ENCODE data around the gene TBCCD1.

DNA sequence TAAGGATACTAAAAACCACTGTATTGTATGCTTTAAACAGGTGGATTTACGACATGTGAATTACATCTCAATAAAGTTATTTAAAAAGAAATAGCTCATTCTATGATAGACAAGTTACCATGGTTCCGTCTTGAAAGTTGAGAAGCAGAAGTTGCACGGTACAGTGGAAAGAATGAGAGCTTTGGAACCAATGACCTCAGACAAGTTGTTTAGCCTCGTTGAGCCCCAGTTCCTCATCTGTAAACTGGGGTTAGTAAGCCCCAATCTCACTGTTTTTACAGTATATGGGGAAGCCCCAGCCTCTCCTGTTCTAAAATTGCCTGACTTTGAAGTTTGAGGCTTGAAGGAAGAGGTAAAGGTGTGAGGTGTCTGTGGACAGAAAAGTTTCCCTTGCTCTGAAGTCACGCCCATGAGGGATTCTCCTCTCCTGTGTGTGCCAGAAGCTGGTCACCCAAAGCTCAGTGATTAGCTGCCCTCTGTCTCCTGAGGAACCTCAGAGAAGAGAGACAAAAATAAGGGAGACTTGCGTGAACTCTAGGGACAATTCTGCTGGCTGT, 32.9 kb downstream of the TBCCD1 start:
- TF ChIP-seq, protein P1, sequence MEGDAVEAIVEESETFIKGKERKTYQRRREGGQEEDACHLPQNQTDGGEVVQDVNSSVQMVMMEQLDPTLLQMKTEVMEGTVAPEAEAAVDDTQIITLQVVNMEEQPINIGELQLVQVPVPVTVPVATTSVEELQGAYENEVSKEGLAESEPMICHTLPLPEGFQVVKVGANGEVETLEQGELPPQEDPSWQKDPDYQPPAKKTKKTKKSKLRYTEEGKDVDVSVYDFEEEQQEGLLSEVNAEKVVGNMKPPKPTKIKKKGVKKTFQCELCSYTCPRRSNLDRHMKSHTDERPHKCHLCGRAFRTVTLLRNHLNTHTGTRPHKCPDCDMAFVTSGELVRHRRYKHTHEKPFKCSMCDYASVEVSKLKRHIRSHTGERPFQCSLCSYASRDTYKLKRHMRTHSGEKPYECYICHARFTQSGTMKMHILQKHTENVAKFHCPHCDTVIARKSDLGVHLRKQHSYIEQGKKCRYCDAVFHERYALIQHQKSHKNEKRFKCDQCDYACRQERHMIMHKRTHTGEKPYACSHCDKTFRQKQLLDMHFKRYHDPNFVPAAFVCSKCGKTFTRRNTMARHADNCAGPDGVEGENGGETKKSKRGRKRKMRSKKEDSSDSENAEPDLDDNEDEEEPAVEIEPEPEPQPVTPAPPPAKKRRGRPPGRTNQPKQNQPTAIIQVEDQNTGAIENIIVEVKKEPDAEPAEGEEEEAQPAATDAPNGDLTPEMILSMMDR (IDR thresholded peaks at IDR 0.05) = no peak
- TF ChIP-seq POLR2AphosphoS5 (IDR thresholded peaks at IDR 0.05; ENCODE audit: low read depth, low read length) (no peak), TCF7L2 (IDR thresholded peaks at IDR 0.05; ENCODE audit: low read depth, low read length) (no peak), SIN3A (IDR thresholded peaks at IDR 0.05; ENCODE audit: borderline replicate concordance, insufficient read depth, low read depth, low read length) (no peak)

Measured in Panc1 (cell line).